GM10248 (cell line): ENCODE results near the gene ARVCF.

Experiments
- CTCF ChIA-PET: fragments of 300-600 bp; sonication (Branson Sonifier 250); formaldehyde crosslinking; extraction: SDS; loops from one replicate; lab custom pipeline; 2021; ENCODE audit warnings: antibody characterized with exemption; lab: Yijun Ruan, JAX
- POLR2A ChIA-PET: fragments of 350-650 bp; sonication (Branson Sonifier 250); formaldehyde crosslinking; extraction: SDS; loops from one replicate; lab custom pipeline; 2020; ENCODE audit warnings: antibody characterized with exemption; lab: Yijun Ruan, JAX
- DNase-seq: peaks from one replicate; pipeline ENCODE4 v3.0.0; 2012; ENCODE audit errors: extremely low spot score
- CTCF ChIP-seq: IDR thresholded peaks from 2 replicates; pipeline ENCODE4 v1.5.1; 2012; ENCODE audit warnings: mild to moderate bottlenecking, low read depth; ENCODE audit errors: extremely low read depth, missing control alignments, control extremely low read depth

ARVCF gene

DNA sequence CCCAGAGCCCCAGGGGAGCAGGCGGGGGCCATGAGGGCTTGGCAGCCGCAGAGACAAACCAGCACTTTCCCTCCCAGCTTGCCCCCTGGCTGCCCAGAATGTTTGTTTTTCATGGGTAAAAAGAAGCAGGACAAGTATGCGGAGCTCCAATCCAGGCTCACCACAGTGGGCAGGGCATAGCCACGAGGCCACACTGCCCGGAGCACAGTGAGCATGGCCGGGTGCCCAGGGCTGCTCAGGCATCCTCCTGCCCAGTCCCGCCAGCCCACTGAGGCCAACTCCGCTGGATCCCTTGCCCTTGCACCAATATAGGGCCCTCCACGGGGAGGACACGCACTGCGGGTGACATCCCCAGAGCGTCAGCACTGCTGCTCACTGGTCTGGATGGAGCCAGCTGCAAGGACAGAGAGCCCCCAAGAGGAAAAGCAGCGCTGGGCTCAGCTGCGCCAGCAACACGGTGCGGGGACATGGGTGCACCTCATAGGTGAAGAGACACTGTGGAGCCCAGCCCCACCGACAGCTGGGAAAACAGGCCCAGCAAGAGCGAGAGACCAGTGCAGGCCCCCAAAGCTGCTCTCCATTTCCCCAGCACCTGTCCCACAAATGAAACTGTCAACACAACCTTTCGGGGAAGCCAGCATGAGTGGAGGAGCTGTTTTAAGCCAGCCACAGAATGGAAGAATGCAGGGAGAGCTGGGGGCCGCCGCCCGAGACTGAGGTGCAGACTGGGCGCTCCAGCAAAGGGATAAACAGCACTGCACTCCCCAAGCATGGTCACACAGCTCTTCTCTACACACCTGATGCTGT lies 24.8 kb downstream of the ARVCF start:
- CTCF ChIA-PET: interaction anchor here (1.0 to 2.8 kb wide), 3 partner anchors 21 to 261 kb away, joined by 3 to 7 read pairs (median 7); no protein-coding TSS in a partner anchor
- DNase-seq: no peak
- no peak for TF ChIP-seq CTCF
- POLR2A ChIA-PET: no interaction called here

DNA sequence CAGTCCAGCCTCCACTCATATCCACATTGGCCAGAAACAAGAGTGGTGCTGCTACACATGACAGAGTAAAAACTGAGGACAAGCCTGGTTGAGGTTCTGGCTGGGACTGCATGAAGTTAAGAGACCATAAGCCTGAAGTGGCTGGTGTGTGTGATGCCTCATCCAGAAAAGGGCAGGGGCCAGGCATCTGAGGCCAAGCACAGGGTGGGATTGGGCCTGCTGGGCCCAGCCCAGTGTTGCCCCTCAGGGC lies 25.3 kb downstream of the ARVCF start:
- no peak for TF ChIP-seq CTCF
- no peak for DNase-seq
- POLR2A ChIA-PET: no interaction called here
- CTCF ChIA-PET: interaction anchor here (1.0 to 2.8 kb wide), 3 partner anchors 21 to 261 kb away, joined by 3 to 7 read pairs (median 7); no protein-coding TSS in a partner anchor

- CTCF ChIA-PET: interaction anchor here (0.6 to 2.8 kb wide), 6 partner anchors 21 to 260 kb away, joined by 3 to 7 read pairs (median 4); no protein-coding TSS in a partner anchor
- no peak for DNase-seq
- TF ChIP-seq CTCF: no peak
- POLR2A ChIA-PET: no interaction called here
These were observed 25.8 kb downstream of the ARVCF start for GRCh38 chr22:19990609-19991394.

DNA sequence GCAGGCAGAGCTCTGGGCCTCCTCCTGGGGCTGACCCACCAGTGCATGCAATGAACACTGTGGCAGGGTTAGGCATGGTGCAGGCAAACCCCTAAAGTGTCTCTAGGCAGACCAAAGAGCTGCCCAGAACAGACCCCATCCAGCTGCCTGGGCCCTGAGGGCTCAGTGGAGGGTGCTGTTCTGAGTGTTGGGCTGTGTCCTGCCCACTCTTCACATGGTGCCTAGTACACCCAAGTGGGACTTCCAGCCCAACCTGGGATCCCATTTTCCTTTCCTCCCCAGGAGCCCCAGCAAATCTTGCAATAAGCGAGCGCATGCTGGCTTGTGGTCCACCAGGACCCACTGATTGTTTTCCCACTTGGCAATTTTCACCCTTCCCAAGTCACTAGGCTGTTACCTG lies 26.4 kb downstream of the ARVCF start:
- no peak for DNase-seq
- TF ChIP-seq CTCF: no peak
- CTCF ChIA-PET: interaction anchor here (0.6 to 2.8 kb wide), 5 partner anchors 20 to 260 kb away, joined by 3 to 7 read pairs (median 4); no protein-coding TSS in a partner anchor
- POLR2A ChIA-PET: no interaction called here

- ChIA-PET POLR2A (no interaction called here), CTCF (interaction anchor here (1.1 to 2.2 kb wide), 4 partner anchors 23 to 259 kb away, joined by 3 to 7 read pairs (median 4); no protein-coding TSS in a partner anchor)
- no peak for TF ChIP-seq CTCF
- no peak for DNase-seq
These were observed 26.9 kb downstream of the ARVCF start for GRCh38 chr22:19989725-19990067.

GRCh38 chr22:19988965-19989724 lies 27.5 kb downstream of the ARVCF start:
- POLR2A ChIA-PET: no interaction called here
- CTCF ChIA-PET: interaction anchor here (1.1 to 2.2 kb wide), 5 partner anchors 23 to 258 kb away, joined by 3 to 7 read pairs (median 4); no protein-coding TSS in a partner anchor
- DNase-seq: no peak
- TF ChIP-seq CTCF: no peak
